Activated CD8-positive, alpha-beta memory T cell treated with anti-CD3 and anti-CD28 coated beads, Interleukin-2, amount 10 ng/mL, durations not matched to agents 7 days and 5 days (primary cell): Measurements from ENCODE around the gene DDAH1. TPM values are rescaled to one million over a fixed set of nuclear protein-coding genes. Genes with fewer than 3 reads are reported as not detected.

Experiments used
- ATAC-seq: fragments of 150-1000 bp; cut with Tn5 transposase; one replicate; pipeline ENCODE4 v1.10.0; 2021; ENCODE audit warnings: moderate library complexity
- CTCF ChIA-PET: fragments of 350-600 bp; sonication (Branson Sonifier 250); formaldehyde crosslinking; loops from one replicate; lab custom pipeline; 2021; ENCODE audit warnings: antibody characterized with exemption; lab: Charles Lee
- DNase-seq: peaks from one replicate; pipeline ENCODE4 v3.0.0-alpha.2; 2020
- H3K27ac Mint-ChIP-seq: one replicate; pipeline ENCODE4 v1.8.0; 2021; ENCODE audit warnings: mild to moderate bottlenecking, mixed read lengths
- H3K27me3 Mint-ChIP-seq: one replicate; pipeline ENCODE4 v1.8.0; 2021; ENCODE audit warnings: mixed read lengths
- H3K36me3 Mint-ChIP-seq: one replicate; pipeline ENCODE4 v1.8.0; 2021; ENCODE audit warnings: mild to moderate bottlenecking, mixed read lengths
- H3K4me1 Mint-ChIP-seq: one replicate; pipeline ENCODE4 v1.8.0; 2021; ENCODE audit warnings: mixed read lengths
- H3K4me3 Mint-ChIP-seq: one replicate; pipeline ENCODE4 v1.8.0; 2021; ENCODE audit warnings: mild to moderate bottlenecking, moderate library complexity, mixed read lengths
- H3K9me3 Mint-ChIP-seq: one replicate; pipeline ENCODE4 v1.8.0; 2022; ENCODE audit warnings: low read depth, mixed read lengths
- total RNA-seq, 2 experiments: library from RNA; stranded (reverse); gene quantifications; one replicate each; pipeline ENCODE4 v1.2.3, GENCODE V29; 2021

DDAH1 gene
- total RNA-seq, 2 experiments from 2014 or later, result not detected

- Mint-ChIP-seq H3K4me3 (no peak overlapping the region), H3K27me3 (peaks cover 11% of the 10 kb centered on the region), H3K9me3 (no peaks in the 10 kb centered on the region), H3K36me3 (no peaks in the 10 kb centered on the region), H3K27ac (no peak overlapping the region), H3K4me1 (no peaks in the 10 kb centered on the region)
- no peak for DNase-seq
- ATAC-seq, result no peak
- CTCF ChIA-PET, result no interaction called here
Observed at GRCh38 chr1:85387781-85388180, 77.2 kb downstream of the DDAH1 start.

GRCh38 chr1:85386068-85386722, 78.8 kb downstream of the DDAH1 start:
- Mint-ChIP-seq H3K27ac (no peak overlapping the region), H3K27me3 (peaks cover 12% of the 10 kb centered on the region), H3K4me1 (no peaks in the 10 kb centered on the region), H3K4me3 (no peak overlapping the region), H3K9me3 (no peaks in the 10 kb centered on the region), H3K36me3 (no peaks in the 10 kb centered on the region)
- ATAC-seq (no peak), DNase-seq (no peak)
- CTCF ChIA-PET, result no interaction called here

DNA sequence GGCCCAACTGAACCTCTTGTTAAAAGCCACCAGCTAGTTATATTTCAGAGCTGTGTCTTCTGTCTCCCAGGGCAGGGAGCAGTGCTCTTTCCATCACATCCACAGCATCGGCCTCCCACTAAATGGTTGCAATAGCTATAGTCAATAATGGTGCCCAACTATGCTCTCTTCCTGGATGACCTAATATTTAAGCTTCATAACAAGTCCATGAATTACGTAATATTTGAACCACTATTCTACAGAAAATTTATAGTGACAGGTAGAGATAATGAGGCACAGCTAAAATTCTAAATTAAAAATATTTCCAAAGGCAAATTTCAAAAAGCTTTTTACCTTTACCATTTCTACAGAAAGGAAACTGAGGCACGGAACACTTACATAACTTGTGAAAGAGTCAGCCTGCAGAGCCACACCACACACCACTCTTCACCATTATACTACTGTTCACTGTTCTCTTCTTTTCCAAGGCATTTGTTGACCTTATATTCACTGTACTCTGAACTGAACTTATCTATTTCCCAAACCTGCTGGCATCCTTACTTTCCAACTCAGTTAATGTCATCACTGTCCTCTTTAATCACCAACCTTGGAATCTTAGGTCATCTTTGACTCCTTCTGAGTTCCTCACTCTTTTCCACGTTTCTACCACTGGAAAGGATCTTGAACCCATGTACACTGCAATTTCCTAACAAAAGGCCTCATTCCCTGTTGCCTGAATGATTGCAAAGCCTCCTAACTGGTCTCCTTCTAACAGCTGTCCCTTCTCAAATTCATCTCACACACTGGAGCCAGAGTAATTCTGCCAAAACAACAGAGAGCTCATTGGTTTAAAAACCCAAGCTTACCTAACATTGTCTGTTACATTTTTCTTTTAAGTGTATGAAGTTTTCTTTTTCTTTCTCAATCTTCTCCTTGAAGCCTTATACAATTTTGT, 85.5 kb downstream of the DDAH1 start:
- DNase-seq, result no peak
- CTCF ChIA-PET, result no interaction called here
- no peak overlapping the region for H3K4me3 Mint-ChIP-seq
- H3K36me3 Mint-ChIP-seq, result no peaks in the 10 kb centered on the region
- H3K4me1 Mint-ChIP-seq, result no peaks in the 10 kb centered on the region
- peaks cover 21% of the 10 kb centered on the region for H3K27me3 Mint-ChIP-seq
- H3K27ac Mint-ChIP-seq, result no peak overlapping the region
- no peak for ATAC-seq
- H3K9me3 Mint-ChIP-seq, result no peaks in the 10 kb centered on the region

- Mint-ChIP-seq H3K4me3 (no peak overlapping the region), H3K4me1 (no peaks in the 10 kb centered on the region), H3K27me3 (peaks cover 23% of the 10 kb centered on the region), H3K36me3 (no peaks in the 10 kb centered on the region), H3K9me3 (no peaks in the 10 kb centered on the region), H3K27ac (no peak overlapping the region)
- ATAC-seq (no peak), DNase-seq (no peak)
- CTCF ChIA-PET, result interaction anchor here (0.9 kb wide), 1 partner anchor 23 kb away, joined by 4 read pairs; no protein-coding TSS in a partner anchor
Observed at GRCh38 chr1:85378534-85378933, 86.4 kb downstream of the DDAH1 start.

GRCh38 chr1:85376356-85376755, 88.6 kb downstream of the DDAH1 start:
- no peaks in the 10 kb centered on the region for H3K4me1 Mint-ChIP-seq
- CTCF ChIA-PET, result interaction anchor here (1.0 kb wide), 1 partner anchor 205 kb away, joined by 3 read pairs; no protein-coding TSS in a partner anchor
- no peaks in the 10 kb centered on the region for H3K36me3 Mint-ChIP-seq
- H3K27me3 Mint-ChIP-seq, result peaks cover 28% of the 10 kb centered on the region
- no peak overlapping the region for H3K4me3 Mint-ChIP-seq
- no peak overlapping the region for H3K27ac Mint-ChIP-seq
- DNase-seq (no peak), ATAC-seq (no peak)
- no peaks in the 10 kb centered on the region for H3K9me3 Mint-ChIP-seq

DNA sequence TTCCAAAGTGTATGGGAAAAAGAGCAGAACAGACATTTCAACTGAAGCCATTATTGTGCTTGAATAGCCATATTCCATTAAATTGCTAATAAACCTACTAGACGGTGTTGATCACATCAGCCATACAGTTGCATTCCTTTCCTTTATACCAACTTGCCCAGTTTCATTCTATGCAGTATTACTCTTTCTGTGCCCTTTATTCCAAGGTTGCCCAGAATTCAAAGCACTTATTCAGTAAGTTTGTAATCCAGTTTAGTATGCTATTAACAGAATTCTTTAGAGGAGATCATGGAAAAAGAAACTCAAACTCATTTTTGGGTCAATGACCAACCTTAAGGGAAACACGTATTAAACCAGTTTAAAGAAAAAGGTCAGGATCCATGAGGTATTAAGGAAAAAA, 89.5 kb downstream of the DDAH1 start:
- Mint-ChIP-seq H3K4me1 (no peaks in the 10 kb centered on the region), H3K9me3 (no peaks in the 10 kb centered on the region), H3K4me3 (no peak overlapping the region), H3K36me3 (no peaks in the 10 kb centered on the region), H3K27ac (no peak overlapping the region), H3K27me3 (peaks cover 30% of the 10 kb centered on the region)
- CTCF ChIA-PET, result no interaction called here
- DNase-seq (no peak), ATAC-seq (no peak)

- DNase-seq (no peak), ATAC-seq (no peak)
- Mint-ChIP-seq H3K27ac (no peak overlapping the region), H3K4me3 (no peak overlapping the region), H3K4me1 (no peaks in the 10 kb centered on the region), H3K9me3 (no peaks in the 10 kb centered on the region), H3K36me3 (no peaks in the 10 kb centered on the region), H3K27me3 (peaks cover 30% of the 10 kb centered on the region)
- CTCF ChIA-PET, result no interaction called here
Observed at GRCh38 chr1:85374160-85374559, 90.8 kb downstream of the DDAH1 start.

DNA sequence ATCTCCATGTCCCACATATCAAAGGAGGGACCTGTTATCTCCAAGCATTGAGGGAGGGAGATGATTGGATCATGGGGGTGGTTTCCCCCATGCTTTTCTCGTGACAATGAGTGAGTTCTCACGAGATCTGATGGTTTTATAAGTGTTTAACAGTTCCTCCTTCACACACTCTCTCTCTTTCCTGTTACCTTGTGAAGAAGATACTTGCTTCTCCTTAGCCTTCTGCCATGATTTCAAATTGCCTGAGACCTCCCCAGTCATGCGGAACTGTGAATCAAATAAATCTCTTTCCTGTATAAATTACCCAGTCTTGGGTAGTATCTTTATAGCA, 91.6 kb downstream of the DDAH1 start:
- H3K36me3 Mint-ChIP-seq, result no peaks in the 10 kb centered on the region
- ATAC-seq (no peak), DNase-seq (no peak)
- no peaks in the 10 kb centered on the region for H3K4me1 Mint-ChIP-seq
- H3K4me3 Mint-ChIP-seq, result no peak overlapping the region
- H3K27ac Mint-ChIP-seq, result no peak overlapping the region
- no peaks in the 10 kb centered on the region for H3K9me3 Mint-ChIP-seq
- H3K27me3 Mint-ChIP-seq, result peaks cover 30% of the 10 kb centered on the region
- CTCF ChIA-PET, result no interaction called here

- Mint-ChIP-seq H3K36me3 (no peaks in the 10 kb centered on the region), H3K9me3 (no peaks in the 10 kb centered on the region), H3K27me3 (peaks cover 33% of the 10 kb centered on the region), H3K4me1 (no peaks in the 10 kb centered on the region), H3K27ac (no peak overlapping the region), H3K4me3 (no peak overlapping the region)
- CTCF ChIA-PET, result no interaction called here
- ATAC-seq (no peak), DNase-seq (no peak)
Observed at GRCh38 chr1:85372683-85373377, 92.1 kb downstream of the DDAH1 start.

- H3K27me3 Mint-ChIP-seq, result peaks cover 33% of the 10 kb centered on the region
- CTCF ChIA-PET, result no interaction called here
- no peaks in the 10 kb centered on the region for H3K9me3 Mint-ChIP-seq
- no peak for ATAC-seq
- no peak overlapping the region for H3K27ac Mint-ChIP-seq
- H3K4me1 Mint-ChIP-seq, result no peaks in the 10 kb centered on the region
- no peak for DNase-seq
- H3K4me3 Mint-ChIP-seq, result no peak overlapping the region
- H3K36me3 Mint-ChIP-seq, result no peaks in the 10 kb centered on the region
Observed at GRCh38 chr1:85371021-85371420, 93.9 kb downstream of the DDAH1 start.

DNA sequence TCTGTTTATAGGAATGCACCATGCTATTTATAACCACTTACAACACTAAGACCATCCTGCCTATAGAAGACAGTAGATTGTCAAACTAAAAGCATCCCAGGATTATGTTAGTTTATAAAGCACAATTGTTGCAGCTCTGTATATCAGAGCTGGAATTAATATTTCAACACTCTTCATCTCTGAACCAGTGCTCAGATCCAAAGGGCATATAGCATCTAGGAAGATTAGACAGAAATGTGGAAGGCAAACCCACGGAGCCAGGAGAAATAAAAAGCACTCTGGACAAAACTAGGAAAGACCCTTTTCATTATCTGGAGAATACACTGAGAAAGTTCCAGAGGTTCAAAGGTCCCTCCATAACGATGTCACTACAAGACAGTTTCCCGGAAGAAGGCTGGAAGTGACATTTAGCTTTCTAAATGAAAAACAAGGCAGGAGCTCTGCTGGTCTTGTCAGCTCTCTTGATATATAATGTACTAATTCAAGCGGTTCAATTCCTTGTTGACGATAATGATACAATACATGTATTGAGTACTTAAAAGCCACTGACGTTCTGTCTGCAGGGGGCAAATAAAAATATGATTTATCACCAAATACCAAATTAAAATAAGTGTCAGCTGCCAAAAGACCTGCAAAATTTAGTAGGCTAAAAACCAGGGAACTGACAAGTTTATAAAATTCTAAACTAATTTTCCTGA, 96.7 kb downstream of the DDAH1 start:
- DNase-seq (no peak), ATAC-seq (no peak)
- CTCF ChIA-PET, result no interaction called here
- H3K9me3 Mint-ChIP-seq, result no peaks in the 10 kb centered on the region
- no peaks in the 10 kb centered on the region for H3K36me3 Mint-ChIP-seq
- no peak overlapping the region for H3K4me3 Mint-ChIP-seq
- no peaks in the 10 kb centered on the region for H3K4me1 Mint-ChIP-seq
- no peak overlapping the region for H3K27ac Mint-ChIP-seq
- H3K27me3 Mint-ChIP-seq, result peaks cover 23% of the 10 kb centered on the region

GRCh38 chr1:85366391-85367170, 98.4 kb downstream of the DDAH1 start:
- H3K9me3 Mint-ChIP-seq, result no peaks in the 10 kb centered on the region
- H3K4me3 Mint-ChIP-seq, result no peak overlapping the region
- H3K4me1 Mint-ChIP-seq, result no peaks in the 10 kb centered on the region
- ATAC-seq (no peak), DNase-seq (no peak)
- H3K27ac Mint-ChIP-seq, result no peak overlapping the region
- no peaks in the 10 kb centered on the region for H3K36me3 Mint-ChIP-seq
- CTCF ChIA-PET, result no interaction called here
- H3K27me3 Mint-ChIP-seq, result peaks cover 19% of the 10 kb centered on the region

DNA sequence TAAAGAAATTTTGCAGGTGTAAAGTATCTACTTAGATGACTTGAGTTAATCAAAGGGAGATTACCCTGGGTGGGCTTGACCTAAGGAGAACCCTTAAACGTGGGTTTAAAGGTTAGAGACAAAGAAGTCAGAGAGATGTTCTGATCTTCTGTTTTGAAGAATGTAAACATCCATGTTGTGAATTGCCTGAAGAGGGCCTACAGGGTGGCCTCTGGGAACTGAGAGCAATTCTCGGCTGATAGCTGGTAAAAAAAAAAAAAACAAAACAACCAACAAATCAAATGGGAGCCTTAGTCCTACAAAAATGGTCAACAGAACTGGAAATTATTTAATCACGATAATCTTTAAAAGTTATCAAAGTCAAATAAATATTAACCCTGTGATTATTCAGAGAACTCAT, 99.1 kb downstream of the DDAH1 start:
- Mint-ChIP-seq H3K27ac (no peak overlapping the region), H3K4me1 (no peaks in the 10 kb centered on the region), H3K27me3 (peaks cover 23% of the 10 kb centered on the region), H3K9me3 (no peaks in the 10 kb centered on the region), H3K4me3 (no peak overlapping the region), H3K36me3 (no peaks in the 10 kb centered on the region)
- DNase-seq (no peak), ATAC-seq (no peak)
- CTCF ChIA-PET, result no interaction called here
